Body of pancreas (tissue), 4 donors: ENCODE measurements around the gene SLC24A4. TPM values are rescaled to one million over a fixed set of nuclear protein-coding genes. Genes with fewer than 3 reads are reported as not detected.

Source experiments
- ATAC-seq: fragments of 150-250 bp; one replicate; pipeline ENCODE4 v1.9.1; 2016
- DNase-seq, 4 donors: peaks; one replicate each; pipeline ENCODE4 v3.0.0-alpha.2; 2019
- H3K27ac ChIP-seq, 4 donors: fragments of 200-600 bp; sonication (generic); 1 replicate in 3 of 4; 2 replicates in 1 of 4; pipeline versions ENCODE4 v1.5.1 to v1.6.1; 2016 to 2019; ENCODE audit warnings: mild to moderate bottlenecking in 1 of 4, mixed read lengths in 1 of 4, moderate library complexity in 1 of 4
- H3K27me3 ChIP-seq, 2 donors: fragments of 200-600 bp; sonication (generic); one replicate each; pipeline ENCODE4 v1.6.0; 2016; ENCODE audit warnings: mild to moderate bottlenecking in 1 of 2
- H3K36me3 ChIP-seq, 2 donors: fragments of 200-600 bp; sonication (generic); replicated peaks in 1 of 2; 2 replicates each; pipeline ENCODE4 v1.5.1; 2016; ENCODE audit warnings: low read depth in 2 of 2; ENCODE audit not compliant: insufficient read depth in 1 of 2
- H3K4me1 ChIP-seq: fragments of 200-600 bp; sonication (generic); one replicate; pipeline ENCODE4 v1.6.0; 2016
- H3K4me3 ChIP-seq, 2 donors: fragments of 200-600 bp; sonication (generic); 1 replicate in 1 of 2; 2 replicates in 1 of 2; pipeline ENCODE4 v1.5.1; 2016 to 2019
- H3K9me3 ChIP-seq, 3 donors: fragments of 200-600 bp; sonication (generic); 1 replicate in 2 of 3; 2 replicates in 1 of 3; pipeline ENCODE4 v1.5.1; 2016
- CTCF ChIP-seq, 7 experiments: fragments of 450-650 bp in 4 of 7; fragments of 200-600 bp in 3 of 7; sonication (generic) in 3 of 7; IDR thresholded peaks; one replicate each; pipeline ENCODE4 v1.5.1; 2016 to 2019; ENCODE audit warnings: antibody characterized with exemption in 7 of 7
- POLR2A ChIP-seq, 3 donors: fragments of 450-650 bp; IDR thresholded peaks; one replicate each; pipeline ENCODE4 v1.6.1; 2016; ENCODE audit warnings: antibody characterized with exemption in 3 of 3, mild to moderate bottlenecking in 2 of 3
- WGBS, 2 donors: methylation state at CpG; one replicate each; pipeline ENCODE4 v1.1.5; 2017; 5-methylcytosine and 5-hydroxymethylcytosine counted together
- intact Hi-C: fragments of 100-400 bp; cut with DNase I; formaldehyde crosslinking; loops from one replicate; pipeline ENCODE4 v1.15.1; 2023
- total RNA-seq, 2 donors: library from RNA; depleted of rRNA; stranded (reverse); fragments of >200 nt; gene quantifications; one replicate each; pipeline ENCODE4 v1.1.0, GENCODE V29; 2016

The SLC24A4 gene
- total RNA-seq, 2 donors from 2014 or later, result 0.26 TPM; not detected in 1

DNA sequence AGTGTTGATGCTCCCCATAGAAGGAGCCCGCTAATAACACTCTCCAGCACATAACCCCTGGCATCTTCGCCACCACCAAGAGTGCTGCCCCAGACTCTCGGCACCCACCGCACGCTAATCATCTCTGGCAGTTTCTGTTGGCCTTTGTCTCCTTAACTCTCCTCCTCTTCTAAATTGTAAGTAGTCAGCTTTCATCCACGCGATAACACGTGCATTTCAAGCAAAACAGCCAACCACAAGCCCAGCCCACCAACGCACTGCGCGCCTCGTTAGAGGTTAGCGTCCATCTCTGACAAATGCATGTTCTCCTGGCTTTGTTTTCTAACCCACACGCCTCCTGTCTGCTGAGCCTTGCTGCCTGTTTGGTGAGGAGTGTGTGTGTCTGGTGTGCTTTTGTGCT is 129.5 kb downstream of the SLC24A4 start:
- WGBS, 2 donors, result 77 to 82% methylated on average over 14 of the region's 14 CpGs
- H3K27ac ChIP-seq, result no peak overlapping the region
- no peaks in the 10 kb centered on the region for H3K36me3 ChIP-seq
- no peaks in the 10 kb centered on the region for H3K27me3 ChIP-seq
- H3K4me1 ChIP-seq, result no peaks in the 10 kb centered on the region
- TF ChIP-seq POLR2A (IDR thresholded peaks at IDR 0.05) (no peak), CTCF (IDR thresholded peaks at IDR 0.05) (no peak)
- DNase-seq (no peak), ATAC-seq (no peak)
- no peak overlapping the region for H3K4me3 ChIP-seq
- intact Hi-C loops, result no loop called here
- H3K9me3 ChIP-seq, result no peaks in the 10 kb centered on the region

DNA sequence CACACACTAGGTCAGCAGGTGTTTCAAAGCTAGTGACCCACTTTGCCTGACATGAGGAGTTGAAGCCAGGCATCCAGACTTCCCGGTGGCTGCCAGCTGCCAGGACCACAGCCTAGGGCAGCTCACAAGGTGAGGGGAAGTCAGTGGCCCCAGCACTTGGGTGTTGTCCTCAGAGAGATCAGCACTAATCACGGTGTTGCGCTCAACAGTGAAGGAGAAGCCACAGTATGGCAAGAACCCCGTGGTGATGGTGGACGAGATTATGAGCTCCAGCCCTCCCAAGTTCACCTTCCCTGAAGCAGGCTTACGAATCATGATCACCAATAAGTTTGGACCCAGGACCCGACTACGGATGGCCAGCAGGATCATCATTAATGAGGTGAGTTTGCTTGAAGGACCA is 130.7 kb downstream of the SLC24A4 start:
- H3K4me3 ChIP-seq, result no peak overlapping the region
- no peaks in the 10 kb centered on the region for H3K27me3 ChIP-seq
- DNase-seq, result no peak
- no peaks in the 10 kb centered on the region for H3K36me3 ChIP-seq
- H3K4me1 ChIP-seq, result no peaks in the 10 kb centered on the region
- intact Hi-C loops, result no loop called here
- no peaks in the 10 kb centered on the region for H3K9me3 ChIP-seq
- no peak overlapping the region for H3K27ac ChIP-seq
- TF ChIP-seq CTCF (IDR thresholded peaks at IDR 0.05), result no peak
- TF ChIP-seq POLR2A (IDR thresholded peaks at IDR 0.05), result no peak
- 48 to 76% methylated on average over 4 to 8 of the region's 8 CpGs for WGBS, 2 donors
- ATAC-seq, result no peak

DNA sequence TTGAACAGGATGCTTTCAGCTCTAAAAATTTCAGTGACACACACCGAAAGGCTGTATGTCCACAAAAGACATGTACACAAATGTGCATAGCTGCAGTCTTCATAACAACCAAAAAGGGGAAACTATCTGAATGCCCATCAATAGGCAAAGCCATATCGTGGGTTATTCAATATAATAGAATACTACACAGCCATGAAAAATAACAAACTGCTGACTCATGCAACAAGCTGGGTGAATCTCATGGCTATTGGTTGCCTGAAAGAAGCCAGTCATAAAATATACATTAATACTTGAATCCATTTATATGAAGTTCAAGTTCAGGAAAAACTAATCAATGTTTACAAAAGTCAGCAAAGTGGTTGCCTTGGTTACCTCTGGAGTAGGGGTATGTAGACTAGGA is 132.3 kb downstream of the SLC24A4 start:
- no peak for DNase-seq
- H3K27ac ChIP-seq, result no peak overlapping the region
- H3K4me1 ChIP-seq, result no peaks in the 10 kb centered on the region
- no peak for ATAC-seq
- 95% methylated on average over 2 of the region's 2 CpGs for WGBS, 2 donors
- TF ChIP-seq CTCF (IDR thresholded peaks at IDR 0.05) (no peak), POLR2A (IDR thresholded peaks at IDR 0.05) (no peak)
- intact Hi-C loops, result no loop called here
- no peak overlapping the region for H3K4me3 ChIP-seq
- no peaks in the 10 kb centered on the region for H3K9me3 ChIP-seq
- no peaks in the 10 kb centered on the region for H3K27me3 ChIP-seq
- no peaks in the 10 kb centered on the region for H3K36me3 ChIP-seq

GRCh38 chr14:92456215-92457015 is 133.4 kb downstream of the SLC24A4 start:
- Histone ChIP-seq H3K27ac (no peak overlapping the region), H3K27me3 (no peaks in the 10 kb centered on the region), H3K4me3 (no peak overlapping the region), H3K4me1 (no peaks in the 10 kb centered on the region), H3K36me3 (no peaks in the 10 kb centered on the region), H3K9me3 (no peaks in the 10 kb centered on the region)
- DNase-seq (peak in 1 of 4 donors; percentile 49), ATAC-seq (peak; percentile 25)
- WGBS, 2 donors, result 61 to 64% methylated on average over 15 to 23 of the region's 23 CpGs
- intact Hi-C loops, result no loop called here
- TF ChIP-seq CTCF (IDR thresholded peaks at IDR 0.05) (peak in 5 of 7 experiments; percentile 12 to 43 (median 25)), POLR2A (IDR thresholded peaks at IDR 0.05) (no peak)
